ENCODE results near the gene MORC2.

MORC2 gene

GRCh38 chr22:30903876-30904460 is 64.6 kb downstream of the MORC2 start:
- H2AFZ ChIP-seq (ENCODE audit: low read length, unreplicated experiment): no peak overlapping the region
- H3K4me1 ChIP-seq (ENCODE audit: control insufficient read depth, insufficient read depth, low read length, unreplicated experiment): no peaks in the 10 kb centered on the region
- no peaks in the 10 kb centered on the region for H3K27me3 ChIP-seq (ENCODE audit: insufficient read depth, low read length)
- H3K27ac ChIP-seq (ENCODE audit: low read depth, low read length): no peak overlapping the region
- H3K79me2 ChIP-seq (ENCODE audit: control insufficient read depth, insufficient read depth, low read length, unreplicated experiment): no peaks in the 10 kb centered on the region
- no peak overlapping the region for H3K4me3 ChIP-seq (ENCODE audit: low read depth, low read length)
- H3K36me3 ChIP-seq (ENCODE audit: insufficient read depth, low read length): no peaks in the 10 kb centered on the region

- H3K27ac ChIP-seq (ENCODE audit: low read depth, low read length): no peak overlapping the region
- H3K4me1 ChIP-seq (ENCODE audit: control insufficient read depth, insufficient read depth, low read length, unreplicated experiment): no peaks in the 10 kb centered on the region
- H3K27me3 ChIP-seq (ENCODE audit: insufficient read depth, low read length): no peaks in the 10 kb centered on the region
- H3K36me3 ChIP-seq (ENCODE audit: insufficient read depth, low read length): no peaks in the 10 kb centered on the region
- H3K4me3 ChIP-seq (ENCODE audit: low read depth, low read length): no peak overlapping the region
- H3K79me2 ChIP-seq (ENCODE audit: control insufficient read depth, insufficient read depth, low read length, unreplicated experiment): no peaks in the 10 kb centered on the region
- no peak overlapping the region for H2AFZ ChIP-seq (ENCODE audit: low read length, unreplicated experiment)
These were observed 65.8 kb downstream of the MORC2 start for GRCh38 chr22:30902496-30903357.

- Histone ChIP-seq H3K27ac (ENCODE audit: low read depth, low read length) (no peak overlapping the region), H3K4me1 (ENCODE audit: control insufficient read depth, insufficient read depth, low read length, unreplicated experiment) (no peaks in the 10 kb centered on the region), H3K4me3 (ENCODE audit: low read depth, low read length) (no peak overlapping the region), H3K36me3 (ENCODE audit: insufficient read depth, low read length) (no peaks in the 10 kb centered on the region), H3K27me3 (ENCODE audit: insufficient read depth, low read length) (no peaks in the 10 kb centered on the region), H3K79me2 (ENCODE audit: control insufficient read depth, insufficient read depth, low read length, unreplicated experiment) (no peaks in the 10 kb centered on the region), H2AFZ (ENCODE audit: low read length, unreplicated experiment) (no peak overlapping the region)
These were observed 74.2 kb downstream of the MORC2 start for GRCh38 chr22:30894371-30894740.

- no peak overlapping the region for H3K4me3 ChIP-seq (ENCODE audit: low read depth, low read length)
- no peaks in the 10 kb centered on the region for H3K36me3 ChIP-seq (ENCODE audit: insufficient read depth, low read length)
These were observed 74.9 kb downstream of the MORC2 start for GRCh38 chr22:30893434-30894370.

GRCh38 chr22:30892731-30893221 is 75.8 kb downstream of the MORC2 start:
- Histone ChIP-seq H3K27me3 (ENCODE audit: insufficient read depth, low read length) (no peaks in the 10 kb centered on the region), H3K4me3 (ENCODE audit: low read depth, low read length) (no peak overlapping the region), H2AFZ (ENCODE audit: low read length, unreplicated experiment) (no peak overlapping the region), H3K27ac (ENCODE audit: low read depth, low read length) (no peak overlapping the region), H3K4me1 (ENCODE audit: control insufficient read depth, insufficient read depth, low read length, unreplicated experiment) (no peaks in the 10 kb centered on the region), H3K79me2 (ENCODE audit: control insufficient read depth, insufficient read depth, low read length, unreplicated experiment) (no peaks in the 10 kb centered on the region), H3K36me3 (ENCODE audit: insufficient read depth, low read length) (no peaks in the 10 kb centered on the region)

More at GRCh38 chr22:30893434-30894370, 74.9 kb downstream of the MORC2 start:
- H3K27me3 ChIP-seq (ENCODE audit: insufficient read depth, low read length): no peaks in the 10 kb centered on the region
- no peak overlapping the region for H3K27ac ChIP-seq (ENCODE audit: low read depth, low read length)
- H3K79me2 ChIP-seq (ENCODE audit: control insufficient read depth, insufficient read depth, low read length, unreplicated experiment): no peaks in the 10 kb centered on the region
- H2AFZ ChIP-seq (ENCODE audit: low read length, unreplicated experiment): no peak overlapping the region
- H3K4me1 ChIP-seq (ENCODE audit: control insufficient read depth, insufficient read depth, low read length, unreplicated experiment): no peaks in the 10 kb centered on the region

- Histone ChIP-seq H3K36me3 (ENCODE audit: insufficient read depth, low read length) (no peaks in the 10 kb centered on the region), H3K79me2 (ENCODE audit: control insufficient read depth, insufficient read depth, low read length, unreplicated experiment) (no peaks in the 10 kb centered on the region), H3K27me3 (ENCODE audit: insufficient read depth, low read length) (no peaks in the 10 kb centered on the region), H3K4me3 (ENCODE audit: low read depth, low read length) (no peak overlapping the region), H3K4me1 (ENCODE audit: control insufficient read depth, insufficient read depth, low read length, unreplicated experiment) (no peaks in the 10 kb centered on the region), H3K27ac (ENCODE audit: low read depth, low read length) (no peak overlapping the region), H2AFZ (ENCODE audit: low read length, unreplicated experiment) (no peak overlapping the region)
These were observed 76.3 kb downstream of the MORC2 start for GRCh38 chr22:30892286-30892685.

GRCh38 chr22:30891781-30892180 is 76.8 kb downstream of the MORC2 start:
- H3K27me3 ChIP-seq (ENCODE audit: insufficient read depth, low read length): no peaks in the 10 kb centered on the region
- H2AFZ ChIP-seq (ENCODE audit: low read length, unreplicated experiment): no peak overlapping the region
- H3K27ac ChIP-seq (ENCODE audit: low read depth, low read length): no peak overlapping the region
- H3K4me3 ChIP-seq (ENCODE audit: low read depth, low read length): no peak overlapping the region
- H3K36me3 ChIP-seq (ENCODE audit: insufficient read depth, low read length): no peaks in the 10 kb centered on the region
- no peaks in the 10 kb centered on the region for H3K79me2 ChIP-seq (ENCODE audit: control insufficient read depth, insufficient read depth, low read length, unreplicated experiment)
- no peaks in the 10 kb centered on the region for H3K4me1 ChIP-seq (ENCODE audit: control insufficient read depth, insufficient read depth, low read length, unreplicated experiment)

- Histone ChIP-seq H3K4me3 (ENCODE audit: low read depth, low read length) (no peak overlapping the region), H3K4me1 (ENCODE audit: control insufficient read depth, insufficient read depth, low read length, unreplicated experiment) (no peaks in the 10 kb centered on the region), H3K79me2 (ENCODE audit: control insufficient read depth, insufficient read depth, low read length, unreplicated experiment) (no peaks in the 10 kb centered on the region), H3K27ac (ENCODE audit: low read depth, low read length) (no peak overlapping the region), H3K36me3 (ENCODE audit: insufficient read depth, low read length) (no peaks in the 10 kb centered on the region), H2AFZ (ENCODE audit: low read length, unreplicated experiment) (no peak overlapping the region), H3K27me3 (ENCODE audit: insufficient read depth, low read length) (no peaks in the 10 kb centered on the region)
These were observed 77.2 kb downstream of the MORC2 start for GRCh38 chr22:30891443-30891755.

GRCh38 chr22:30890686-30891442 is 77.7 kb downstream of the MORC2 start:
- no peak overlapping the region for H3K27ac ChIP-seq (ENCODE audit: low read depth, low read length)
- no peaks in the 10 kb centered on the region for H3K79me2 ChIP-seq (ENCODE audit: control insufficient read depth, insufficient read depth, low read length, unreplicated experiment)
- no peaks in the 10 kb centered on the region for H3K36me3 ChIP-seq (ENCODE audit: insufficient read depth, low read length)
- H2AFZ ChIP-seq (ENCODE audit: low read length, unreplicated experiment): no peak overlapping the region
- no peaks in the 10 kb centered on the region for H3K4me1 ChIP-seq (ENCODE audit: control insufficient read depth, insufficient read depth, low read length, unreplicated experiment)
- no peak overlapping the region for H3K4me3 ChIP-seq (ENCODE audit: low read depth, low read length)
- H3K27me3 ChIP-seq (ENCODE audit: insufficient read depth, low read length): no peaks in the 10 kb centered on the region

- Histone ChIP-seq H2AFZ (ENCODE audit: low read length, unreplicated experiment) (no peak overlapping the region), H3K4me1 (ENCODE audit: control insufficient read depth, insufficient read depth, low read length, unreplicated experiment) (no peaks in the 10 kb centered on the region), H3K27me3 (ENCODE audit: insufficient read depth, low read length) (no peaks in the 10 kb centered on the region), H3K27ac (ENCODE audit: low read depth, low read length) (no peak overlapping the region), H3K4me3 (ENCODE audit: low read depth, low read length) (no peak overlapping the region), H3K36me3 (ENCODE audit: insufficient read depth, low read length) (no peaks in the 10 kb centered on the region), H3K79me2 (ENCODE audit: control insufficient read depth, insufficient read depth, low read length, unreplicated experiment) (no peaks in the 10 kb centered on the region)
These were observed 78.5 kb downstream of the MORC2 start for GRCh38 chr22:30889996-30890480.
